Keratinocyte (primary cell): ENCODE data around the gene ADGRL3.

Experiments
- CTCF ChIP-seq, 3 experiments: IDR thresholded peaks in 1 of 3; conservative IDR thresholded peaks in 1 of 3; optimal IDR thresholded peaks in 1 of 3; 2 replicates in 2 of 3; 3 replicates in 1 of 3; pipeline versions ENCODE3 to v1.5.1; 2011; ENCODE audit warnings: low read length in 3 of 3, mild to moderate bottlenecking in 3 of 3, moderate library complexity in 2 of 3, control low read depth in 1 of 3, inconsistent platforms in 1 of 3; ENCODE audit not compliant: insufficient read depth in 2 of 3; ENCODE audit errors: extremely low read depth in 1 of 3
- EZH2 ChIP-seq: IDR thresholded peaks from one replicate; pipeline ENCODE4 v1.6.1; 2012; ENCODE audit warnings: inconsistent platforms, mild to moderate bottlenecking, low read length, moderate library complexity

- no peak for TF ChIP-seq EZH2
- TF ChIP-seq CTCF (optimal IDR thresholded peaks at IDR 0.05 in 1 of 3, IDR thresholded peaks at IDR 0.05 in 1 of 3, conservative IDR thresholded peaks at IDR 0.05 in 1 of 3; ENCODE audit: extremely low read depth in 1 of 3, insufficient read depth in 2 of 3, low read length in 3 of 3): no peak
Observed at GRCh38 chr4:61407642-61408618, 207.8 kb downstream of the ADGRL3 start.
